Large intestine (tissue), 3 donors: ENCODE measurements around the gene NTM. TPM values are rescaled to one million over a fixed set of nuclear protein-coding genes. Genes with fewer than 3 reads are reported as not detected.
"Not testable (repeated sequence)": the region's sequence is repeated elsewhere in the genome, so short reads cannot be mapped to it uniquely, and the experiment has no call there.

Experiments used
- DNase-seq, 2 donors: peaks; one replicate each; pipeline versions ENCODE4 v3.0.0 to v3.0.0-alpha.2; 2013
- H3K27ac ChIP-seq: one replicate; pipeline ENCODE4 v1.5.1; 2013; ENCODE audit warnings: low read length
- H3K27me3 ChIP-seq: 2 replicates; pipeline ENCODE4 v1.6.1; 2013; ENCODE audit warnings: low read length; ENCODE audit not compliant: control insufficient read depth, insufficient read depth
- H3K36me3 ChIP-seq: 2 replicates; pipeline ENCODE4 v1.6.1; 2013; ENCODE audit warnings: low read length; ENCODE audit not compliant: control insufficient read depth, insufficient read depth
- H3K4me1 ChIP-seq: one replicate; pipeline ENCODE4 v1.6.1; 2013; ENCODE audit warnings: low read length; ENCODE audit not compliant: control insufficient read depth, insufficient read depth
- H3K4me3 ChIP-seq: one replicate; pipeline ENCODE4 v1.5.1; 2013; ENCODE audit warnings: low read length
- H3K9me3 ChIP-seq: one replicate; pipeline ENCODE4 v1.6.1; 2013; ENCODE audit warnings: mild to moderate bottlenecking, low read depth, low read length, moderate library complexity; ENCODE audit not compliant: control insufficient read depth
- whole genome bisulfite sequencing: methylation state at CpG from one replicate; pipeline ENCODE4 v1.1.5; 2013; ENCODE audit warnings: low lambda C conversion rate; ENCODE audit not compliant: insufficient coverage; 5-methylcytosine and 5-hydroxymethylcytosine counted together
- polyA plus RNA-seq: library from polyadenylated mRNA; unstranded; fragments of 120-200 nt; gene quantifications from one replicate; pipeline ENCODE4 v1.2.1, GENCODE V29; 2013

The NTM gene
- polyA plus RNA-seq, 1 donor, result 17.2 TPM

- 100% methylated on average over 1 of the region's 8 CpGs for WGBS
Observed at GRCh38 chr11:132361011-132361550, 990.7 kb downstream of the NTM start.

GRCh38 chr11:132365650-132366049 is 995.2 kb downstream of the NTM start:
- no peak for DNase-seq
- H3K27me3 ChIP-seq, result no peaks in the 10 kb centered on the region
- H3K36me3 ChIP-seq, result no peaks in the 10 kb centered on the region
- H3K4me3 ChIP-seq, result no peak overlapping the region
- no peaks in the 10 kb centered on the region for H3K9me3 ChIP-seq
- WGBS, result 100% methylated on average over 1 of the region's 3 CpGs
- no peak overlapping the region for H3K27ac ChIP-seq
- no peaks in the 10 kb centered on the region for H3K4me1 ChIP-seq

More at GRCh38 chr11:132361011-132361550, 990.7 kb downstream of the NTM start:
- Histone ChIP-seq H3K4me1 (no peaks in the 10 kb centered on the region), H3K36me3 (no peaks in the 10 kb centered on the region), H3K27me3 (no peaks in the 10 kb centered on the region), H3K27ac (no peak overlapping the region), H3K4me3 (no peak overlapping the region), H3K9me3 (no peaks in the 10 kb centered on the region)
- DNase-seq, result no peak

- no peak overlapping the region for H3K4me3 ChIP-seq
- H3K4me1 ChIP-seq, result no peaks in the 10 kb centered on the region
- DNase-seq, result no peak
- H3K27ac ChIP-seq, result no peak overlapping the region
- no peaks in the 10 kb centered on the region for H3K9me3 ChIP-seq
- H3K36me3 ChIP-seq, result no peaks in the 10 kb centered on the region
- 94% methylated on average over 2 of the region's 3 CpGs for WGBS
- no peaks in the 10 kb centered on the region for H3K27me3 ChIP-seq
Observed at GRCh38 chr11:132367293-132367692, 996.9 kb downstream of the NTM start.

- H3K27ac ChIP-seq, H3K27me3 ChIP-seq, H3K36me3 ChIP-seq, H3K9me3 ChIP-seq, H3K4me1 ChIP-seq, DNase-seq, H3K4me3 ChIP-seq: not testable (repeated sequence)
Observed at GRCh38 chr11:132370114-132370513, 999.7 kb downstream of the NTM start.

- 100% methylated on average over 1 of the region's 4 CpGs for WGBS
- Histone ChIP-seq H3K36me3 (no peaks in the 10 kb centered on the region), H3K9me3 (no peaks in the 10 kb centered on the region), H3K27ac (no peak overlapping the region), H3K27me3 (no peaks in the 10 kb centered on the region), H3K4me1 (no peaks in the 10 kb centered on the region), H3K4me3 (no peak overlapping the region)
- no peak for DNase-seq
Observed at GRCh38 chr11:132373405-132374143, 1003.2 kb downstream of the NTM start.

GRCh38 chr11:132379540-132379939 is 1009.1 kb downstream of the NTM start:
- no peaks in the 10 kb centered on the region for H3K27me3 ChIP-seq
- no peak for DNase-seq
- no CpG with 5 or more reads among the region's 3 CpGs for WGBS
- H3K4me3 ChIP-seq, result no peak overlapping the region
- H3K27ac ChIP-seq, result no peak overlapping the region
- H3K36me3 ChIP-seq, result no peaks in the 10 kb centered on the region
- no peaks in the 10 kb centered on the region for H3K9me3 ChIP-seq
- H3K4me1 ChIP-seq, result no peaks in the 10 kb centered on the region
